ENCODE results near the gene RAPGEF4. TPM values are rescaled to one million over a fixed set of nuclear protein-coding genes. Genes with fewer than 3 reads are reported as not detected.

The RAPGEF4 gene
- total and polyA plus RNA-seq, 2 of the 13 experiments (the other 11 are each of a cell fraction or from before 2014, with no cell fraction given), result 0.78 to 0.91 TPM

DNA sequence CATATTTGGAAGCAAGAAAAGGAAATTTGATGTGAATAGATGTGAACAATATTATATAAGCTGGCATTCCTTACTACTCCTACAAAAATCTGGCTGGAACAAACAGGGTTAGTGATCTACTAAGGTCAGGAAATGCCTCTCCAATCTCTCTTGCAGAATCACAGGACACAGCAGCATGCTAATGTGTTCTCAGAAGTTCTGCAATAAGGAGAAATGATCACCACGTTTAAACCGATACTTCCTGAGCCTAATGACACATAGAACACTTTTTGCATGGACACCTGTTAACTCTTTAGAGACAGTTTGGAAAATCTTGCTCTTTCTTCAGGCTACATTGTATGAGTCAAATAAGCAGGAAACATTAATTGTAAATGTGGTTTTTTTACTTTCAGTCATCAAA lies 250.4 kb downstream of the RAPGEF4 start (continued):
- TF ChIP-seq, protein P1, sequence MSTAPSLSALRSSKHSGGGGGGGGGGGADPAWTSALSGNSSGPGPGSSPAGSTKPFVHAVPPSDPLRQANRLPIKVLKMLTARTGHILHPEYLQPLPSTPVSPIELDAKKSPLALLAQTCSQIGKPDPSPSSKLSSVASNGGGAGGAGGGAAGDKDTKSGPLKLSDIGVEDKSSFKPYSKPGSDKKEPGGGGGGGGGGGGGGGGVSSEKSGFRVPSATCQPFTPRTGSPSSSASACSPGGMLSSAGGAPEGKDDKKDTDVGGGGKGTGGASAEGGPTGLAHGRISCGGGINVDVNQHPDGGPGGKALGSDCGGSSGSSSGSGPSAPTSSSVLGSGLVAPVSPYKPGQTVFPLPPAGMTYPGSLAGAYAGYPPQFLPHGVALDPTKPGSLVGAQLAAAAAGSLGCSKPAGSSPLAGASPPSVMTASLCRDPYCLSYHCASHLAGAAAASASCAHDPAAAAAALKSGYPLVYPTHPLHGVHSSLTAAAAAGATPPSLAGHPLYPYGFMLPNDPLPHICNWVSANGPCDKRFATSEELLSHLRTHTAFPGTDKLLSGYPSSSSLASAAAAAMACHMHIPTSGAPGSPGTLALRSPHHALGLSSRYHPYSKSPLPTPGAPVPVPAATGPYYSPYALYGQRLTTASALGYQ (CRISPR knock-in tag; IDR thresholded peaks at IDR 0.05), result no peak
- TF ChIP-seq ZFX (CRISPR knock-in tag; IDR thresholded peaks at IDR 0.05; ENCODE audit: low read depth) (no peak), KDM1A (CRISPR knock-in tag; IDR thresholded peaks at IDR 0.05) (no peak)

DNA sequence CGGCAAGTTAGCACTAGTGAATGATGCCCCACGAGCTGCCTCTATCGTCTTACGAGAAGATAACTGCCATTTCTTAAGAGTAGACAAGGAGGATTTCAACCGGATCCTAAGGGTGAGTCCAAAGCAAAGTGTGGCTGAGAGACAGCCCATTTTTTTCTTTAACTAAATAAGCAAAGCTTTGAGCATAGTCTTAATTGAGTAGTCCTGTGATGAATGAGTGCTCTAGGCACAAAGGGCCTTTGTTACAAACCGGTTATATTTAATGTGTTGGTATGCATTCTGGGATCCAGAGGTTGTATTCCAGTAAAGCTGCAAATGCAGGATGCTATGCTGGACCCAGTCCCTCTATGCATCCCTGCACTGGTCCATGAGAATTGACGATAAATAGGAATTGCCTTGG lies 253.1 kb downstream of the RAPGEF4 start:
- Histone ChIP-seq H3K27ac (ENCODE audit: extremely low read length, insufficient read depth, low read length) (no peak overlapping the region), H3K4me3 (replicated peaks in 1 of 3; ENCODE audit: insufficient read depth in 1 of 3, low read depth in 2 of 3, low read length in 3 of 3) (no peak overlapping the region), H2AFZ (ENCODE audit: low read length) (no peak overlapping the region), H3K27me3 (ENCODE audit: control insufficient read depth in 1 of 2, insufficient read depth in 2 of 2, low read length in 2 of 2) (peaks cover 0 to 6% of the 10 kb centered on the region in 2 experiments; a peak in 2 of 5 replicates), H3K4me1 (ENCODE audit: insufficient read depth, low read length) (peaks cover 7% of the 10 kb centered on the region), H3K4me2 (ENCODE audit: low read depth, low read length) (no peak overlapping the region), H4K20me1 (ENCODE audit: insufficient read depth, low read length) (no peaks in the 10 kb centered on the region), H3K36me3 (replicated peaks in 1 of 2; ENCODE audit: control insufficient read depth in 1 of 2, insufficient read depth in 2 of 2, low read length in 2 of 2) (no peaks in the 10 kb centered on the region), H3K9me3 (ENCODE audit: low read length) (no peaks in the 10 kb centered on the region), H3K79me2 (ENCODE audit: insufficient read depth, low read length) (no peaks in the 10 kb centered on the region), H3K9ac (ENCODE audit: insufficient read depth, low read depth, low read length) (no peak overlapping the region)
- in situ Hi-C loops (cut with HindIII; ENCODE audit: extremely low pct_ligation_motif_present, low pct_unique_long_range_greater_than_20kb), result no loop called here
- no TSS peak for BruUV-seq (replicated peaks)
- TF ChIP-seq ZNF775 (CRISPR knock-in tag; IDR thresholded peaks at IDR 0.05; ENCODE audit: borderline replicate concordance), result no peak
- TF ChIP-seq ZNF256 (CRISPR knock-in tag; conservative IDR thresholded peaks at IDR 0.05), result no peak
- no peak for TF ChIP-seq ATF7 (IDR thresholded peaks at IDR 0.05)
- no peak for TF ChIP-seq ATF7 (CRISPR knock-in tag; IDR thresholded peaks at IDR 0.05)
- TF ChIP-seq XBP1 (CRISPR knock-in tag; IDR thresholded peaks at IDR 0.05), result no peak
- TF ChIP-seq HNRNPL (IDR thresholded peaks at IDR 0.05; ENCODE audit: low read depth, low read length), result no peak
- TF ChIP-seq, protein P2, sequence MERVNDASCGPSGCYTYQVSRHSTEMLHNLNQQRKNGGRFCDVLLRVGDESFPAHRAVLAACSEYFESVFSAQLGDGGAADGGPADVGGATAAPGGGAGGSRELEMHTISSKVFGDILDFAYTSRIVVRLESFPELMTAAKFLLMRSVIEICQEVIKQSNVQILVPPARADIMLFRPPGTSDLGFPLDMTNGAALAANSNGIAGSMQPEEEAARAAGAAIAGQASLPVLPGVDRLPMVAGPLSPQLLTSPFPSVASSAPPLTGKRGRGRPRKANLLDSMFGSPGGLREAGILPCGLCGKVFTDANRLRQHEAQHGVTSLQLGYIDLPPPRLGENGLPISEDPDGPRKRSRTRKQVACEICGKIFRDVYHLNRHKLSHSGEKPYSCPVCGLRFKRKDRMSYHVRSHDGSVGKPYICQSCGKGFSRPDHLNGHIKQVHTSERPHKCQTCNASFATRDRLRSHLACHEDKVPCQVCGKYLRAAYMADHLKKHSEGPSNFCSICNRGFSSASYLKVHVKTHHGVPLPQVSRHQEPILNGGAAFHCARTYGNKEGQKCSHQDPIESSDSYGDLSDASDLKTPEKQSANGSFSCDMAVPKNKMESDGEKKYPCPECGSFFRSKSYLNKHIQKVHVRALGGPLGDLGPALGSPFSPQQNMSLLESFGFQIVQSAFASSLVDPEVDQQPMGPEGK (CRISPR knock-in tag; IDR thresholded peaks at IDR 0.05), result no peak
- no peak for ATAC-seq
- WGBS (ENCODE audit: low lambda C conversion rate), result 55% methylated on average over 7 of the region's 7 CpGs
- CTCF ChIA-PET (ENCODE audit: low intra/inter-chr PET ratio, low total read pairs), result no interaction called here
- intact Hi-C loops (cut with micrococcal nuclease; ENCODE audit: unreplicated experiment), result no loop called here
- no peak for DNase-seq (ENCODE audit: low spot score)
- FAIRE-seq, result no peak
- POLR2A ChIA-PET, result no interaction called here

Data from HepG2 (cell line).